HG03066 (cell line): ENCODE data around the gene SDC1.

Source experiments
- ATAC-seq: cut with Tn5 transposase; IDR thresholded peaks from one replicate; pipeline ENCODE4 v1.9.1; 2021; ENCODE audit warnings: low read depth; ENCODE audit not compliant: unreplicated experiment

The SDC1 gene

DNA sequence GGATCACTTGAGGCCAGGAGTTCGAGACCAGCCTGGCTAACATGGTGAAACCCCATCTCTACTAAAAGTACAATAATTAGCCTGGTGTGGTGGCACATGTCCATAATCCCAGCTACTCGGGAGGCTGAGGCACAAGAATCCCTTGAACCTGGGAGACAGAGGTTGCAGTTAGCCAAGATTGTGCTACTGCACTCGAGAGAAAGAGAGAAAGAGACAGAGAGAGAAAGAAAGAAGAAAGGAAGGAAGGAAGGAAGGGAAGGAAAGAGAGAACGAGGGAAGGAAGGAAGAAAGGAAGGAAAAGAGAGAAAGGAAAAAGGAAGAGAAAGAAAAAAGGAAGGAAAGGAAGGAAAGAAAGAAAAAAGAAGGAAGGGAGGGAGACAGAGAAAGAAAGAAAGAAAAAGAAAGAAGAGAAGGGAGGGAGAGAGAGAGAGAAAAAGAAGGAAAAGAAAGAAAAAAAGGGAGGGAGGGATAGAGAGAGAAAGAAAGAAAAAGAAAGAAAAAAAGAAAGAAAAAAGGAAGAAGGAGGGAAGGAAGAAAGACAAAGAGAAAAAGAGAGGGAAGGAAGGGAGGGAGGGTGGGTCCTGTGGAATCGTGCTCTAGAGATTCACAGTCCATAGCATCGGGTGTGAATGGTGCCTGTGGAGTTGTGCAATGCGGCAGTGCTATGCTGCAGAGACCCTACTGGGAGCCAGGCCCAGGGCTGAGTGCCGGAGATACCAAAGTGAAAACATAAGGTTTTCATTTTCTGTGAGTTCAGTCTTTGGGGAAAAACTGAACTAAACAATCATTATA lies 4.6 kb upstream of the SDC1 start:
- ATAC-seq = no peak

- no peak for ATAC-seq
These were observed 3.1 kb upstream of the SDC1 start for GRCh38 chr2:20227894-20228505.

DNA sequence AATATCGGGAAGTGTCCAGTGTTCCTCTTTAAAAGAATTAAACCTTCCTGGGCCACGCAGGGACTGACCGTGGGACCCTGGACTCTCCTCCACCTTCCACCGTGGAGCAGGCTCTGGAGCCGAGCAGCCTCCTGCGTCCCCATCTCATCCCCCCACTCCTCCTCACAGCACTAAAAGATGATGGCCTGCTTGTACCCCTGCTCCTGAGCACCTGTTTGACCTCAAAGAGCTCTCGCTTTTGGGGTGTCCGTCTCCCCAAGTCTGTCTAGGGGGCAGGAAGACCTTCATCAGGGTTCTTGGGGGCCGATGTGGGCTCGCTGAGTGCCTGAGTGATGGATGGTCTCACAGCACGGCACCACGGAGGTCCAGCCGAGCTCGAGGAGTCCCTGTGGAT lies 1.2 kb upstream of the SDC1 start:
- no peak for ATAC-seq

DNA sequence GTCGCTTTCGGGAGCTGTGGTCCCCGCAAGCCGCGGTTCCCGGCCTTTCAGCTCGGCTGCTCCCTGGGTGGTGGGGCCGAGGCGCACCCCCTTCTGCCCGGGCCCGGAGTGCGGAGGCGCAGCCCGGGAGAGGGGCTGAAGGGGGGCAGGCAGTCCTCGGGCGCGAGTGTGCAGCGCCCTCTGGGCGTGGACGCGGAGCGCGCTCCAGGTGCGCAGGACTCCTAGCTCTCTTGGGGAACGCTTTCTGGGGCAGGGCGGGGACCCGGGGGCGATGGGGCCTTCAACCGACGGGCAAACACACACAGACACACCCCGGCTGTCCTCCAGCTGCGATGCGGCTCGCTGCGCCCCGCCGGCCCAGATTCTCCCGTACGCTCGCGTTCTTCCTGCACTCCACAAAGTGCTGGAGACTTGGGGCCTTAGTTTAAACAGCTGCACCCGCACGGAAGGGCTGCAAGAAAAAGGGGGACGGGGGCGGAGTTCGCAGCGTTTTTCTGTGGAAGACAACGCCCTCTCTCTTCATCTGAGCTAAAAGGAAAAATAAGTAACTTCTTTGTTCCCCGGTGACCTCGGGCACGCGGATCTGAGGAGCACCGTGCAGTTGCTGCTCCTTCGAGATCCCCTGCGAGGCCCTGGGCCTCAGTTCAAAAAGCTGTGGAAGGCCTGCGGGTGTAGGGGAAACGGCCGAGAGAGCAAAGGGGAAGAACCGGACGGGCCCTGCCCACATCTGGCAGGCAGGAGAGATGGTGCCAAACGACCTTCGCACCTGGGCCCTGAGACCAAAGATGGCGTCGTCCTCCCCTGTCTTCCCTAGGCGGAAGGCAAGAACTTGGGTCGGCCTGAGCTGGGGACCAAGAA lies 593 bp upstream of the SDC1 start:
- peak; percentile 57 for ATAC-seq

DNA sequence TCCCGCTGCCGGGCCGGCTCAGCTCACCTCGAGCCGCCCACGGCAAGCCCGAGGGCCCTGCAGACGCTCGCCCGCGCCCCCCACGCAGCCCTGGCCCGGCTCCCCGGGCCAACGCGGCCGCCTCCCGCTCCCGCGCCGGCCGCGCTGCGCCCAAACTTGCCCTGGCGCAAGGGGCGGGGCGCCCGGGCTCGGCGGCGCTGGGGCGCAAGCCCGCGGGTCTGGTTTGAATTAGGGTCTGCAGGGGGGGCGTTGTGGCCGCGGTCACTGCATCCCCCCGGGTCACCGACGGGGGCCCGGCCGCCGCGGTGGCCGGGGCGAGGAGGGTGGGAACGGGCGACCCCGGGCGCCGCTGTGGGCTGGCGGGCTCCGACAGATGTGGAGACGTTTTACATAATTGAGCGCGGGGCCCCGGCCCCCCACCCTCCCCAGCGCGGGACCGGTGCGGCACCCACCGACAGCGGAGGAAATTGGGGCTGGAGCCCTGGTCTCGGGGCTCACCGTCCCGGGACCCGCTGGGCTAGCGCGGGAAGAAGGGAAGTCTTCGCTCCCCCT lies 690 bp downstream of the SDC1 start:
- ATAC-seq = peak; percentile 30

- ATAC-seq = peak; percentile 23
These were observed 1.3 kb downstream of the SDC1 start for GRCh38 chr2:20223407-20224163.

GRCh38 chr2:20222769-20223406 lies 2.0 kb downstream of the SDC1 start:
- no peak for ATAC-seq

- ATAC-seq = no peak
These were observed 2.7 kb downstream of the SDC1 start for GRCh38 chr2:20222014-20222768.

DNA sequence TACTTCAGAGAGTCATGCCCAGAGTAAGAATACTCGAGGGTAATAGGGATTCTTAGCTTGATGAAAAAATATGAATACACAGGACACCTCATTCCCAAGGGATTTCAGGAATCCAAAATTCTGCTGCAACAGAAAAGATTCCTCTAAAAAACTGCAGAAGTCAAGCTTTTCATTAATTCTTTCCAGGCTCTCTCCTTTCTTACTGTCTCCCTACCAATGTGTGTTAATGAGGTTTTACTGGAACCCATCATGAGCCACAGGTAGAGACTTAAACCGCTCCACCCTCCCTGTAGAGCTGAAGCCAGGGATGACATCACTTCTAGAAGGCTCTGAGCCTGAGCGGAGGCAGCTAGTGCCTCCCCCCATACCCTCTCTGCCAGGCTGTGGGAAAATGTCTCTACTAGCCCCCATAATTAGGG lies 3.4 kb downstream of the SDC1 start:
- ATAC-seq = no peak

DNA sequence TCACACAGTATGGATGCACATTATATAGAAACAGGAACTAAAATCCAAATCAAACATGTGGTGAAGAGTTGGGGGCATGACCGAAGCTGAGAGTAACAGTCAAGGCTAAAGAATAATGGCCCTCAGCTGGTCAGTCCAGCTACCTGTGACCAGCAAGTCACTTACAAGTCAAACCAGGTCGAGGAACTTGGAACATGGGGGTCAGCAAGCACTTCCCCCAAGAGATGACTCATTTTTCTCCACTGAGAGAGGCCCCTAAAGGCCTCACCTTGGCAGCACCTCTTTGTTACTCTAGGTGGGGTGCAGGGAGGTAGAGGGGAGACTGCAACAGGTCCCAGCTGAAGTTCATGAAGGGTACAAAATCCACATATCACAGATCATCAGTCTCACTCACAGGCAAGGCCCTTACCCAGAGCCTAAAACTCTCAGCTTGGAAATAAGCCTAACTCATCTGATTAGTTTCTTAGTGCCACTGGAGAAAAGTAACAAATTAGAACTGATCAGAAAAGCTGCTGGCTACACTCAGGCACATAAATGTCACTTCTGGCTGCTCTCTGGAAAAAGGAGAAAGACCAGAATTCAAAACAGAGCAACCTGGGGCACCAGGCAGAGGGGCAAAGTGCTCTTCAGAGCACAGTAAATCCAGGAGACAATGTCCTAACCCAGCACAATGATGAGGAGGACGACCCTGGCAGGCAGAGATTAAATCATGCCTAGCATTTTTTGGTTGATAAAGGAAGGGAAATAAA lies 4.0 kb downstream of the SDC1 start:
- no peak for ATAC-seq

DNA sequence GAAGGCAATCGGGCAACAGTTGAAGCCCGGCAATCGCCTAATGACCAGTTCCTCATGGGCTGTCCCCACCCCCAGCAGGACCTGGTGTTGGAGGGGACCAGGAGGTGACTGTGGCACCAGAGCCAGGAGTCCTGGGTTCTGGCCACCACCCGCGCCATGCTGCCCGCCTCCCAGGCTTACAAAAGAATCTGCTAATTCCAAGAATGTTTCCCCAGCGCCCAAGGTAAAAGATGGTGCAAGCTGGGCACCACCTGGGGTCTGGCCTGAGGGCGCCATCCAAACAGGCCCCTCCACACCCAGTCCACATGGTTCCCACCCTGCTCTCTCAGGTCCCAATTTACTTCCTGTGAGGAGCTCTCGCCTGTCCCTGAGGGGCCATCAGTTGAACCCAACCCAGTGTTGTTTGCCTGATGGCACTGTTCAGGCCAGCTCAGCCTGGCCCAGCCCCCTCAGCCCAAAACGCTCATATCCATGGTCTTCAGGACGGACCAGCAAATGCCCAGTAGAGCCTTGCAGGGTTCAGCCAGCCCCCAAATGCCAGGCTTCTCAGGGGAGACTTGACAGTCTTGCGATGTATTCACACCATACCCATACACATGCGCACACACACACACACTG lies 5.1 kb downstream of the SDC1 start:
- ATAC-seq = no peak

DNA sequence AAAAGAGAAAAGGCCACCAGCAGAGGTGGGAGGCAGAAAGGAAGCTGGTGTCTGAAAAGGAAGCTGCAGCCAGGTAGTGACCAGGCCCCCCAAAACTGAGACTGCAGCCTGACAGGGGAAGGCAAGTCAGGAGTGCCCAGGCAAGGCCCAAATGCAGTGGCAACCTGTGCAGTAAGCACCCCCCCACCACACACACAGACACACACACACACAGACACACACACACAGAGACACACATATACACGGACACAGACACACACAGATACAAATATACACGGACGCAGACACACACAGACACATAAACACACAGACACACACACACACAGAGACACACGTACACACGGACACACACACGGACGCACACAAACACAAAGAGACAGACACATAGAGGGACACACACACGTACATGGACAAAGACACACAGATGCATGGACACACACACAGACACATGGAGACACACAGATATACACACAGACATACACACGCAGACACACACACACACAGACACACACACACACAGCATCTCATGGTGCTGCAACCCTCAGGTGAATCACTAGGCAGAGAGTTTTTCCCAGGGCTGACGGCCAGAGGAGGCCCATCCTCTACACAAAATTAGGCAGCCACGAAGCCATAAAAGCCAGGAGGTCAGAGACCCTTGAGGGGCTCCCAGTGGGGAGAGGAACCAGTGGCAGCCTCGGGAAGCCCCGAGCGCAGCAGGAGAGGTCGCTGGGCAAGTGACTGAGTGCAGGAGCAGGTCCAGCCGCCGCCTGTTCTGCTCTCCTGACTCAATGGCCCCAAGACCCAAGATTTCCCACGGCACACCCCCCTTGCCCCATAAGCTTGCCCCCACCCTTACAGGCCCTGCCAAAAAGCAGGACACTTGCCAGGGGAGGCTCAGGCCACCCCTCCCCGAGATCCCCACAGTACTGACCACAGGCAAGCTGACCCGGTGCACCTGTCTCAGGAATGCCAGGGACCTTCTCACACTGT lies 6.3 kb downstream of the SDC1 start:
- ATAC-seq = no peak

DNA sequence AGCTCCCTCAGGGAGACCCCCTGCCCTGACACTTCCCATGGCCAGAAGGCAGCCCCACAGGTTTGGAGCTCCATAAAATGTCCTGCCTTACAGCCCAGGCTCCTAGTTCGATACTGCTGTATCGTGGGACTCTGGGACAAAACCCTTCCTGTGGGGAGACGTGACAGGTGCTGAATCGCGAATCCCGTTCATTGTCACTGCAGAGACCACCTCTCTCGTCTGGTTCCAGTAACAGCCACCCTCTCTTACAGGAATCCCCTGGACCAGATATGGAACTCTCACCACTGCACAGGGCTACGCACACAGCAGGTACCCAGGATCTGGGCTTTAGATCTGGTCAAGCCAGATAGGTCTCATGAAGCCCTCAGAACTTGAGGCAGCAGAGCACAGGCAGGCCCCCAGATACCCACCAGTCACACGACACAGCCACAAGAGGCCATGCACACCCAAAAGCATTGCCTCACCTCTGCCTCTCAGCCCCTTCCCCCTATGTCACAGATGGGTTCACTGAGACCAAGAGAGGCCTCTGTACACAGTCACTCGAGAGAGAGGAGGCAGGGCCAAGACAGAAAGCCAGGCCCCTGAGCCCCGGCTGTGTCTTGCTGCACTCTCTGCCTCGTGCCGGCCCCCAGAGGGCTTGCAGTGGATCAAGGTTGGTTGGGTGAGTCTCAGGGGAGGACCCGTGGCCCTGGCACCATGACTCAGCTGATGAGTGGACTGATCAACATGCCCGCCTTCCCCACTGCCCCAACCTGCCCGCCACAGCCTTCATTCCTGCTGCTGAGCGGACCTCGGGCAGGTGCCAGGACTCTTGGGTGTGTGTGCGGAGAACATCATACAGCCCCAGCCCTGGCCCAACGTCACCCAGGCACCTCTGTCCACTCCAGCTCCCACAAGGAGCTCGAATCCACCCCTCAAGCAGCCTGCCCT lies 7.6 kb downstream of the SDC1 start:
- ATAC-seq = no peak

GRCh38 chr2:20216130-20217025 lies 8.6 kb downstream of the SDC1 start:
- ATAC-seq = no peak
